ENCODE data around the gene JAK1. TPM values are rescaled to one million over a fixed set of nuclear protein-coding genes. Genes with fewer than 3 reads are reported as not detected.

JAK1 gene
- total and polyA plus RNA-seq, 2 of the 8 experiments (the other 6 are each of a cell fraction or from before 2014, with no cell fraction given), result 7.8 to 24.5 TPM

GRCh38 chr1:65006806-65007205 is 40.5 kb upstream of the JAK1 start:
- FAIRE-seq (no peak), DNase-seq (ENCODE audit: low read depth in 1 of 2, low spot score in 2 of 2) (no peak)
- no peak overlapping the region for H3K4me3 ChIP-seq (ENCODE audit: extremely low read depth in 1 of 4, insufficient read depth in 2 of 4, low read depth in 3 of 4, low read length in 4 of 4)
- H3K9ac ChIP-seq (replicated peaks in 1 of 4; ENCODE audit: extremely low read depth in 1 of 4, low read depth in 3 of 4, low read length in 3 of 4), result no peak overlapping the region
- H3K9me3 ChIP-seq (ENCODE audit: insufficient read depth in 2 of 2, low read depth in 1 of 2, low read length in 1 of 2), result no peaks in the 10 kb centered on the region
- H3K36me3 ChIP-seq (ENCODE audit: control insufficient read depth in 2 of 4, insufficient read depth in 4 of 4, low read length in 3 of 4), result no peaks in the 10 kb centered on the region
- H3K4me2 ChIP-seq (ENCODE audit: insufficient read depth in 1 of 2, low read depth in 2 of 2, low read length in 2 of 2), result no peak overlapping the region
- H2BK120ac ChIP-seq (replicated peaks; ENCODE audit: low read depth, low read length), result no peak overlapping the region
- no peaks in the 10 kb centered on the region for H3K79me2 ChIP-seq (ENCODE audit: control insufficient read depth in 1 of 2, insufficient read depth in 2 of 2, low read length in 2 of 2)
- H3K79me1 ChIP-seq (ENCODE audit: low read depth, low read length), result no peaks in the 10 kb centered on the region
- H4K91ac ChIP-seq (replicated peaks; ENCODE audit: insufficient read length, low read length), result no peak overlapping the region
- no peak overlapping the region for H2BK20ac ChIP-seq (ENCODE audit: low read length)
- H3K14ac ChIP-seq (ENCODE audit: insufficient read length), result no peak overlapping the region
- H2BK15ac ChIP-seq (ENCODE audit: low read length), result no peak overlapping the region
- CTCF ChIA-PET (ENCODE audit: partially characterized antibody), result interaction anchor here (0.7 to 1.5 kb wide), 4 partner anchors 11 to 84 kb away, joined by 3 to 5 read pairs (median 4); no protein-coding TSS in a partner anchor
- H3K18ac ChIP-seq (ENCODE audit: extremely low read depth, low read length), result no peak overlapping the region
- no peak overlapping the region for H3K27ac ChIP-seq (ENCODE audit: low read depth, low read length)
- H3K23ac ChIP-seq (ENCODE audit: insufficient read length), result no peak overlapping the region
- POLR2A ChIA-PET (ENCODE audit: partially characterized antibody), result no interaction called here
- H3K4ac ChIP-seq (replicated peaks; ENCODE audit: insufficient read length, low read depth, low read length), result no peak overlapping the region
- no peak overlapping the region for H2AK5ac ChIP-seq (ENCODE audit: low read depth, low read length)
- H4K5ac ChIP-seq (ENCODE audit: insufficient read length, low read depth, low read length), result no peak overlapping the region
- peaks cover 0 to 3% of the 10 kb centered on the region in 2 experiments for H4K20me1 ChIP-seq (replicated peaks in 1 of 2; ENCODE audit: control insufficient read depth in 1 of 2, insufficient read depth in 2 of 2, low read length in 2 of 2)
- H3K56ac ChIP-seq (replicated peaks; ENCODE audit: insufficient read length, low read depth, low read length), result no peak overlapping the region
- H2BK12ac ChIP-seq (ENCODE audit: low read depth, low read length), result no peak overlapping the region
- no peak overlapping the region for H2AFZ ChIP-seq (ENCODE audit: low read length)
- 83% methylated on average over 2 of the region's 2 CpGs; no CpG with 5 or more reads in 1 of the 2 experiments for WGBS, 2 experiments (ENCODE audit: extremely low coverage in 1 of 2, insufficient coverage in 1 of 2, insufficient read length in 1 of 2, insufficient replicate concordance in 2 of 2, low coverage in 1 of 2, low lambda C conversion rate in 2 of 2, missing lambda C conversion rate in 1 of 2)
- peaks cover 13 to 32% (median 25%) of the 10 kb centered on the region in 4 experiments for H3K27me3 ChIP-seq (replicated peaks in 1 of 4; ENCODE audit: control insufficient read depth in 3 of 4, extremely low read depth in 1 of 4, insufficient read depth in 3 of 4, low read length in 3 of 4)
- peaks cover 0 to 5% (median 3%) of the 10 kb centered on the region in 4 experiments; a peak in 4 of 7 replicates for H3K4me1 ChIP-seq (replicated peaks in 1 of 4; ENCODE audit: control insufficient read depth in 3 of 4, insufficient read depth in 4 of 4, low read length in 3 of 4)
- H2BK5ac ChIP-seq (ENCODE audit: low read depth, low read length), result no peak overlapping the region
- H4K8ac ChIP-seq (ENCODE audit: extremely low read depth, insufficient read depth, low read length), result no peak overlapping the region
- H3K23me2 ChIP-seq (ENCODE audit: low read depth, low read length), result peaks cover 3% of the 10 kb centered on the region; the same call in 1 of the 2 replicates
- no peak for TF ChIP-seq CEBPB (IDR thresholded peaks at IDR 0.05; ENCODE audit: low read depth, low read length)
- TF ChIP-seq RNF2 (IDR thresholded peaks at IDR 0.05; ENCODE audit: borderline replicate concordance, low read depth, low read length, missing control alignments, poor library complexity, severe bottlenecking), result no peak
- no peak for TF ChIP-seq RBBP5 (IDR thresholded peaks at IDR 0.05; ENCODE audit: borderline replicate concordance, low read depth, low read length)
- no peak for TF ChIP-seq SUZ12 (IDR thresholded peaks at IDR 0.05; ENCODE audit: low read length)
- TF ChIP-seq SIRT6 (IDR thresholded peaks at IDR 0.05; ENCODE audit: low read length), result no peak
- no peak for TF ChIP-seq SP4 (IDR thresholded peaks at IDR 0.05; ENCODE audit: low read length)
- no peak for TF ChIP-seq CBX8 (IDR thresholded peaks at IDR 0.05; ENCODE audit: borderline replicate concordance, low read depth, low read length)
- no peak for TF ChIP-seq SIX5 (IDR thresholded peaks at IDR 0.05; ENCODE audit: low read depth, low read length)
- TF ChIP-seq CREB1 (IDR thresholded peaks at IDR 0.05), result no peak
- no peak for TF ChIP-seq MAX (IDR thresholded peaks at IDR 0.05)
- TF ChIP-seq RXRA (IDR thresholded peaks at IDR 0.05; ENCODE audit: insufficient read depth, low read depth, low read length), result no peak
- TF ChIP-seq, protein P1, sequence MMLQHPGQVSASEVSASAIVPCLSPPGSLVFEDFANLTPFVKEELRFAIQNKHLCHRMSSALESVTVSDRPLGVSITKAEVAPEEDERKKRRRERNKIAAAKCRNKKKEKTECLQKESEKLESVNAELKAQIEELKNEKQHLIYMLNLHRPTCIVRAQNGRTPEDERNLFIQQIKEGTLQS (IDR thresholded peaks at IDR 0.05; ENCODE audit: insufficient read depth, low read depth, low read length), result no peak

All from H1 (cell line).